Thoracic aorta (tissue), 2 donors: ENCODE measurements around the gene STX11. TPM values are rescaled to one million over a fixed set of nuclear protein-coding genes. Genes with fewer than 3 reads are reported as not detected.

ENCODE experiments used
- ATAC-seq: fragments of 150-250 bp; one replicate; pipeline ENCODE4 v1.8.0; 2017; ENCODE audit warnings: low read depth; ENCODE audit not compliant: insufficient number of reproducible peaks, low FRiP score
- DNase-seq: peaks from one replicate; pipeline ENCODE4 v3.0.0-alpha.2; 2020; ENCODE audit warnings: low spot score
- H3K27ac ChIP-seq, 2 donors: fragments of 200-600 bp; sonication (generic); 1 replicate in 1 of 2; 2 replicates in 1 of 2; pipeline ENCODE4 v1.5.1; 2016; ENCODE audit warnings: mild to moderate bottlenecking in 2 of 2, moderate library complexity in 2 of 2
- H3K27me3 ChIP-seq: fragments of 200-600 bp; sonication (generic); replicated peaks from 2 replicates; pipeline ENCODE4 v1.6.0; 2016; ENCODE audit warnings: mild to moderate bottlenecking; ENCODE audit not compliant: insufficient read depth
- H3K36me3 ChIP-seq: fragments of 200-600 bp; sonication (generic); one replicate; pipeline ENCODE4 v1.5.1; 2016
- H3K4me1 ChIP-seq, 2 donors: fragments of 200-600 bp; sonication (generic); 1 replicate in 1 of 2; 2 replicates in 1 of 2; pipeline versions ENCODE4 v1.5.1 to v1.6.0; 2016; ENCODE audit warnings: low read depth in 2 of 2, mild to moderate bottlenecking in 1 of 2; ENCODE audit not compliant: control insufficient read depth in 1 of 2
- H3K4me3 ChIP-seq: fragments of 200-600 bp; sonication (generic); 2 replicates; pipeline ENCODE4 v1.5.1; 2016; ENCODE audit warnings: mild to moderate bottlenecking
- H3K9me3 ChIP-seq: fragments of 200-600 bp; sonication (generic); 2 replicates; pipeline ENCODE4 v1.5.1; 2016
- CTCF ChIP-seq: fragments of 200-600 bp; sonication (generic); IDR thresholded peaks from one replicate; pipeline ENCODE4 v1.5.1; 2019; ENCODE audit warnings: antibody characterized with exemption
- total RNA-seq, 2 donors: library from RNA; depleted of rRNA; stranded (reverse); fragments of >200 nt; gene quantifications; one replicate each; pipeline versions ENCODE4 v1.1.0 to v1.2.3, GENCODE V29; 2016

STX11 gene
- total RNA-seq, 2 donors from 2014 or later, result 12.1 to 17.2 TPM

GRCh38 chr6:144110210-144110609 is 40.1 kb upstream of the STX11 start:
- DNase-seq, result no peak
- Histone ChIP-seq H3K9me3 (no peaks in the 10 kb centered on the region), H3K36me3 (no peaks in the 10 kb centered on the region), H3K4me3 (peak overlapping the region; percentile 52), H3K27ac (peak overlapping the region in 1 of 2 donors; percentile 6), H3K4me1 (peaks cover 0 to 6% of the 10 kb centered on the region in 2 donors), H3K27me3 (no peaks in the 10 kb centered on the region)
- TF ChIP-seq CTCF, result no peak
- no peak for ATAC-seq

GRCh38 chr6:144113366-144113765 is 37.0 kb upstream of the STX11 start:
- Histone ChIP-seq H3K36me3 (no peaks in the 10 kb centered on the region), H3K4me3 (no peak overlapping the region), H3K4me1 (peaks cover 0 to 6% of the 10 kb centered on the region in 2 donors), H3K27me3 (no peaks in the 10 kb centered on the region), H3K9me3 (no peaks in the 10 kb centered on the region), H3K27ac (no peak overlapping the region)
- no peak for DNase-seq
- no peak for TF ChIP-seq CTCF
- no peak for ATAC-seq

GRCh38 chr6:144115219-144115618 is 35.1 kb upstream of the STX11 start:
- Histone ChIP-seq H3K36me3 (no peaks in the 10 kb centered on the region), H3K4me3 (no peak overlapping the region), H3K27ac (no peak overlapping the region), H3K4me1 (no peaks in the 10 kb centered on the region), H3K9me3 (no peaks in the 10 kb centered on the region), H3K27me3 (no peaks in the 10 kb centered on the region)
- no peak for DNase-seq
- ATAC-seq, result no peak
- no peak for TF ChIP-seq CTCF

- ATAC-seq (no peak), DNase-seq (no peak)
- Histone ChIP-seq H3K4me1 (no peaks in the 10 kb centered on the region), H3K9me3 (no peaks in the 10 kb centered on the region), H3K27me3 (no peaks in the 10 kb centered on the region), H3K27ac (no peak overlapping the region), H3K4me3 (no peak overlapping the region), H3K36me3 (no peaks in the 10 kb centered on the region)
- no peak for TF ChIP-seq CTCF
Observed at GRCh38 chr6:144119376-144119775, 30.9 kb upstream of the STX11 start.

GRCh38 chr6:144122861-144123260 is 27.5 kb upstream of the STX11 start:
- Histone ChIP-seq H3K9me3 (no peaks in the 10 kb centered on the region), H3K36me3 (no peaks in the 10 kb centered on the region), H3K27ac (no peak overlapping the region), H3K27me3 (no peaks in the 10 kb centered on the region), H3K4me3 (no peak overlapping the region), H3K4me1 (no peaks in the 10 kb centered on the region)
- TF ChIP-seq CTCF, result no peak
- DNase-seq (no peak), ATAC-seq (no peak)
